COLO829 (cell line): ENCODE data around the gene LRRC55.

Experiments used
- DNase-seq: peaks from one replicate; pipeline ENCODE4 v3.0.0; 2012; ENCODE audit warnings: low spot score

Gene LRRC55

DNA sequence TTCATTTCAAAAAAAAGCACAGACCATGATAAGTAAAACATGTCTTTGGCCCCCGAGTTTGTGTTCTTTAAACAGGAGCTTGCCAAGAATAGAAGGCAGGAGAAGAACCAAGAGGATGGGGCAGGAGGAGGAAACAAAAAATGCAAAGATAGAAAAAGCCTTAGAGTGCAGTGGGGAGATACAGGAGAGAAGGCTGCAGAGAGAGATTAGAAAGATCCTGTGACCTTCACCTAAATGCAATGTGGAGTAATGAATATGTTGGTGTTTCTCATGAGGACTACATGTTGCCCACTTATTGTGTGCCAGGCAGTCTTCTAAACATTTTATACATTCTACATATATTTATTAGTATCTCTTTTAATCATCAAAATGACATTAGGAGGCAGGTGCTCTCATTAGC is 57.6 kb downstream of the LRRC55 start:
- DNase-seq = no peak

DNA sequence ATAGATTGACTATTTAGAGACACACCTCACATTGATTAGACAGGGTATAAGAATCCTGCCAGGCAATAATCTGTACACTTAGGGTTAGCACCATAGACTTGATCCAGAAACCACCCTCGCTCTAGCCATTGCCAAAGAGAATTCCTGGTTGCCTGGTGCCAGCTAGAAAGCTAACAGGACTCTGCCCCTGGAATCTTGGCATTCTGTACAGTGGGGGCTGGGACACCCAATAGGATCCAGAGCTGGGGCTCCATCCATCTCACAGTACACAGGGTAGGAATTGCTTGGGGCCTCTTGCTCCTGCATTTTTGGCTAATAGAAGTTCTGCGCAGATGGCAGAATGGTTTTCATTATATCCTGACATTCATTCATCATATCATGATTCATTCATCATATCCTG is 58.3 kb downstream of the LRRC55 start:
- DNase-seq = no peak

DNA sequence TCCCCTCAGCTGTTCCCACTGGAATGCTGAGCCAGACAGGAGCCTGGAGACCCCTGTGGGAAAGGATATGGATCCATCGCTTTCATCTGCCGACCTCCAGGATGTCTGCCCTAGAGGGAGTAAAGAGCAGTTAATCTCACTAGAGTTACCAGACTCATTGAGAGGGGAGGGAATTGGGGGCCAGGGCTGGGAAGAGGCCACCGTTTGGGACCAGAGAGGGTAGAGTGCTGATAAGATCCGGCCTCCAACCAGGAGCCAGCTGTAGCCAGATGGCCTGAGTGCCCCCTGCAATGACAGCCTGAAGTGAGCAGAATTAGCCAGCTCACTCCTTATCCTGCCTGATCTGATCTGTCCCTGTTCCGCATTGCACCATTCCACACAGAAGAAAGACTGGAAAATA is 59.0 kb downstream of the LRRC55 start:
- no peak for DNase-seq
